ENCODE results near the gene BAIAP2L1.

Gene BAIAP2L1

DNA sequence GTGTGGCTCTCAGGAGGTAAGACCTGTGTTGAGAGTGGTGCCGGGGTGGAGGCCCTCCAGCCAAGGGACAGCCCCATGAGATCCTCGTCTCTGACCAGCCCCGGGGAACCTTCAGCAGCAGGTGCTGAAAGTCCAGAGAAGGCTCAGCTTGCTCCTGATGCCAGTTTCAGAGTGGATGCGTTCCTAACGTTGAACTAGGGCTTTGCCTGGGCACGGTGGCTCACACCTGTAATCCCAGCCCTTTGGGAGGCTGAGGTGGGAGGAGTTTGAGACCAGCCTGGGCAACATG lies 45.7 kb downstream of the BAIAP2L1 start:
- Histone ChIP-seq H2AFZ (ENCODE audit: low read depth, low read length) (no peak overlapping the region), H3K14ac (ENCODE audit: low read length in 2 of 2) (no peak overlapping the region), H2BK15ac (ENCODE audit: low read depth, poor library complexity, severe bottlenecking) (peak overlapping the region; percentile 5), H3K18ac (ENCODE audit: low read depth in 1 of 2, low read length in 2 of 2) (peak overlapping the region; percentile 6 to 7), H2BK120ac (ENCODE audit: low read depth, low read length) (peak overlapping the region; percentile 45), H3K23ac (ENCODE audit: low read length in 2 of 2) (no peak overlapping the region), H2AK5ac (ENCODE audit: low read length, severe bottlenecking) (peak overlapping the region; percentile 96), H3K4ac (ENCODE audit: low read depth in 1 of 2, low read length in 2 of 2) (peak overlapping the region; percentile 7 to 56), H3K9me3 (ENCODE audit: control insufficient read depth, low read length) (no peaks in the 10 kb centered on the region), H3K4me2 (ENCODE audit: low read length, poor library complexity, severe bottlenecking) (no peak overlapping the region), H4K8ac (ENCODE audit: low read length) (no peak overlapping the region), H3K27ac (ENCODE audit: low read length, poor library complexity, severe bottlenecking) (peak overlapping the region; percentile 100), H3K36me3 (ENCODE audit: control insufficient read depth in 1 of 2, insufficient read depth in 2 of 2, low read depth in 1 of 2, low read length in 2 of 2) (peaks cover 0 to 31% of the 10 kb centered on the region in 2 experiments), H3K9ac (ENCODE audit: low read length) (no peak overlapping the region), H4K91ac (ENCODE audit: low read length) (peak overlapping the region; percentile 22), H2BK12ac (ENCODE audit: low read length in 2 of 2) (peak overlapping the region; percentile 7 to 69), H3K4me1 (ENCODE audit: control insufficient read depth, insufficient read depth, low read depth, low read length) (peaks cover 30% of the 10 kb centered on the region), H3K4me3 (ENCODE audit: insufficient read depth in 1 of 2, low read depth in 1 of 2, low read length in 2 of 2) (no peak overlapping the region), H3K79me1 (replicated peaks; ENCODE audit: low read length, poor library complexity, severe bottlenecking) (peaks cover 16% of the 10 kb centered on the region), H3K27me3 (ENCODE audit: control insufficient read depth in 1 of 2, insufficient read depth in 1 of 2, low read length in 2 of 2) (no peaks in the 10 kb centered on the region), H2BK5ac (ENCODE audit: low read depth, low read length, poor library complexity, severe bottlenecking) (peak overlapping the region; percentile 73)
- WGBS: 64% methylated on average over 3 of the region's 6 CpGs
- DNase-seq: no peak

DNA sequence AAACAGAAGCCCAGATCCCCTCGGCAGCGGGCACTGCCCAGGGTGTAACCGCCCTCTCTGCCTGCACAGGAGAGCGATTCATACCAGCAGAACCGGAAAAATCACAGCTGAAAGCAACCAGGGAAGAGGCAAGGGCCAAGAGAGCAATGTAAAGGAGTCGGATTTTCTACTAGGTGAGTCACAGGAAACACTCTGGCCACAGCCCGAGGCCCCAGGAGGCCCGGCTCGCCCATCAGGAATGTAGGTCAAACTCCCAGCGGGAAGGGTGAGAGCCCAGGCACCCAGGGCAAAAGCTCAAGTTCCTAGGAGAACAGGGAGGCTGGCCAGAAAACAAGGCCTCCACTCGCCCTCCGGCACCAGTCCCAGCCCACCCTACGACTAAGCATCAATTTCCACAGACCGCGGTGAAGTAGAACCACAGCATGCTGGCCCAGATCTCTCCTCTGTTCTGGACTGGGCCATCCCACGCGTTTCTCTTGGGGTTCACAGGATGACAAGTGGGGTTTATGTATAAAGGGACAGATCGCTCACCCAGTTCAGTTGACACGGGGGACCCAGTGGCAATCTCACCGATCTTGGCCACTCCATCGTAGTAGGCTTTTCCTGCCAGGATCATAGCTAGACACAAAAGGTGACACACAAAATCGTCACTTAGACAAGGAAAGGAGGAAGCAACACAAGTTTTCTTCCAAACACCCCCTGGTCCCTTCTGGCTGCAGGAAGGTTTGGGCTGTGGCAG lies 46.2 kb downstream of the BAIAP2L1 start:
- H3K4me1 ChIP-seq (ENCODE audit: control insufficient read depth, insufficient read depth, low read depth, low read length): peaks cover 25% of the 10 kb centered on the region
- 38% methylated on average over 18 of the region's 22 CpGs for WGBS
- DNase-seq: peak; percentile 89

DNA sequence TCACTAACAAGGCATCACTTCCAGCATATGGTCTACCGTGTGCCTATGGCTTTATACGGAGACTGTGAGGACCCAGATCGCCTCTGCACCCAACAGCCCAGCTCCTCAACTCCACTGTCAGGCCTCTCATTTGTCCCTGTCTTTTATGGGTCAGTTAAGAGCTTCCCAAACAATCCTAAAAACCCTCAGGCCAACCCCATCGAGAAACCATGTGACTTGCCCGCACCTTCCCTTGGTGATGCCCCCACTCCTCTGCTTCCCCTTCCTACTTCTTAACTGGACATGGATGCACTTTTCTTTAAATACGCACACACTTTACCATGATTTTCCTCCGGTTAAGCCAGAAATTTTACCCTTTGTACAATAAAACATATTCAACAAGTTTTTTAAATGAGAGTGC lies 46.8 kb downstream of the BAIAP2L1 start:
- no peak for DNase-seq
- Histone ChIP-seq H3K36me3 (ENCODE audit: control insufficient read depth in 1 of 2, insufficient read depth in 2 of 2, low read depth in 1 of 2, low read length in 2 of 2) (peaks cover 0 to 26% of the 10 kb centered on the region in 2 experiments), H3K4me2 (ENCODE audit: low read length, poor library complexity, severe bottlenecking) (peak overlapping the region; percentile 53), H3K4me1 (ENCODE audit: control insufficient read depth, insufficient read depth, low read depth, low read length) (peaks cover 25% of the 10 kb centered on the region), H3K18ac (ENCODE audit: low read depth in 1 of 2, low read length in 2 of 2) (peak overlapping the region; percentile 82 to 92), H2BK120ac (ENCODE audit: low read depth, low read length) (no peak overlapping the region), H3K9me3 (ENCODE audit: control insufficient read depth, low read length) (no peaks in the 10 kb centered on the region), H3K27ac (ENCODE audit: low read length, poor library complexity, severe bottlenecking) (peak overlapping the region; percentile 100), H2AK5ac (ENCODE audit: low read length, severe bottlenecking) (peak overlapping the region; percentile 98), H3K23ac (ENCODE audit: low read length in 2 of 2) (no peak overlapping the region), H3K14ac (ENCODE audit: low read length in 2 of 2) (no peak overlapping the region), H2AFZ (ENCODE audit: low read depth, low read length) (peak overlapping the region; percentile 47), H3K9ac (ENCODE audit: low read length) (no peak overlapping the region), H2BK15ac (ENCODE audit: low read depth, poor library complexity, severe bottlenecking) (no peak overlapping the region), H2BK12ac (ENCODE audit: low read length in 2 of 2) (peak overlapping the region; percentile 67 to 94), H4K91ac (ENCODE audit: low read length) (peak overlapping the region; percentile 56), H3K79me1 (replicated peaks; ENCODE audit: low read length, poor library complexity, severe bottlenecking) (peaks cover 21% of the 10 kb centered on the region), H4K8ac (ENCODE audit: low read length) (peak overlapping the region; percentile 92), H2BK5ac (ENCODE audit: low read depth, low read length, poor library complexity, severe bottlenecking) (peak overlapping the region; percentile 98), H3K4ac (ENCODE audit: low read depth in 1 of 2, low read length in 2 of 2) (peak overlapping the region; percentile 51 to 98), H3K4me3 (ENCODE audit: insufficient read depth in 1 of 2, low read depth in 1 of 2, low read length in 2 of 2) (no peak overlapping the region), H3K27me3 (ENCODE audit: control insufficient read depth in 1 of 2, insufficient read depth in 1 of 2, low read length in 2 of 2) (no peaks in the 10 kb centered on the region)
- 81% methylated on average over 6 of the region's 7 CpGs for WGBS

More for the DNA sequence above, 46.2 kb downstream of the BAIAP2L1 start:
- H2BK5ac ChIP-seq (ENCODE audit: low read depth, low read length, poor library complexity, severe bottlenecking): peak overlapping the region; percentile 73
- H2BK12ac ChIP-seq (ENCODE audit: low read length in 2 of 2): peak overlapping the region; percentile 7 to 69
- no peak overlapping the region for H3K4me3 ChIP-seq (ENCODE audit: insufficient read depth in 1 of 2, low read depth in 1 of 2, low read length in 2 of 2)
- no peaks in the 10 kb centered on the region for H3K9me3 ChIP-seq (ENCODE audit: control insufficient read depth, low read length)
- no peak overlapping the region for H3K9ac ChIP-seq (ENCODE audit: low read length)
- H3K36me3 ChIP-seq (ENCODE audit: control insufficient read depth in 1 of 2, insufficient read depth in 2 of 2, low read depth in 1 of 2, low read length in 2 of 2): peaks cover 0 to 28% of the 10 kb centered on the region in 2 experiments
- peak overlapping the region; percentile 100 for H3K27ac ChIP-seq (ENCODE audit: low read length, poor library complexity, severe bottlenecking)
- peaks cover 17% of the 10 kb centered on the region for H3K79me1 ChIP-seq (replicated peaks; ENCODE audit: low read length, poor library complexity, severe bottlenecking)
- peak overlapping the region in 1 of 2 experiments; percentile 26 for H3K14ac ChIP-seq (ENCODE audit: low read length in 2 of 2)
- H3K27me3 ChIP-seq (ENCODE audit: control insufficient read depth in 1 of 2, insufficient read depth in 1 of 2, low read length in 2 of 2): no peaks in the 10 kb centered on the region
- H2AFZ ChIP-seq (ENCODE audit: low read depth, low read length): peak overlapping the region; percentile 47
- peak overlapping the region; percentile 96 for H2AK5ac ChIP-seq (ENCODE audit: low read length, severe bottlenecking)
- H4K91ac ChIP-seq (ENCODE audit: low read length): peak overlapping the region; percentile 22
- H2BK120ac ChIP-seq (ENCODE audit: low read depth, low read length): peak overlapping the region; percentile 45
- H2BK15ac ChIP-seq (ENCODE audit: low read depth, poor library complexity, severe bottlenecking): peak overlapping the region; percentile 5
- peak overlapping the region; percentile 53 for H3K4me2 ChIP-seq (ENCODE audit: low read length, poor library complexity, severe bottlenecking)
- H4K8ac ChIP-seq (ENCODE audit: low read length): peak overlapping the region; percentile 92
- peak overlapping the region; percentile 7 to 56 for H3K4ac ChIP-seq (ENCODE audit: low read depth in 1 of 2, low read length in 2 of 2)
- H3K18ac ChIP-seq (ENCODE audit: low read depth in 1 of 2, low read length in 2 of 2): peak overlapping the region; percentile 7 to 92
- H3K23ac ChIP-seq (ENCODE audit: low read length in 2 of 2): no peak overlapping the region

DNA sequence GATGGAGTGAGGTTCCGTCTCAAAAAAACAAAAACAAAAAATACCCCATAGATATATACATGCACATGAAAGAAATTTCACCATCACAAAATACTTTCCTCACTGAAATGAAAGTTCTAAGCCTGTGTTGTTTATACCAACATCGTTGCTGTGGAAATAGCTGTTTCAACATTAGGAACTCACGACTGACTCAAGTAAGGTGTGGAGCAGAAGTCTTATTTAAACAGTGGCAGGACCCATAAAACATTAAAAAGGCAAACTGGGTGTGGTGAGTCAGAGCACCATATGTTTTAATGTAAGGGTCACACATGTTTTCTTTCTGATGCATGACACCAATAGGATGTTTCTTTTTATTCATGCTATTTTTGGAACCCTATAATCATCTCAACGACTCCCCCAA lies 48.3 kb downstream of the BAIAP2L1 start:
- 30% methylated on average over 4 of the region's 4 CpGs for WGBS
- Histone ChIP-seq H4K8ac (ENCODE audit: low read length) (no peak overlapping the region), H2BK5ac (ENCODE audit: low read depth, low read length, poor library complexity, severe bottlenecking) (no peak overlapping the region), H2AK5ac (ENCODE audit: low read length, severe bottlenecking) (peak overlapping the region; percentile 95), H3K36me3 (ENCODE audit: control insufficient read depth in 1 of 2, insufficient read depth in 2 of 2, low read depth in 1 of 2, low read length in 2 of 2) (peaks cover 0 to 26% of the 10 kb centered on the region in 2 experiments), H3K4me3 (ENCODE audit: insufficient read depth in 1 of 2, low read depth in 1 of 2, low read length in 2 of 2) (no peak overlapping the region), H3K4me1 (ENCODE audit: control insufficient read depth, insufficient read depth, low read depth, low read length) (peaks cover 26% of the 10 kb centered on the region), H3K4me2 (ENCODE audit: low read length, poor library complexity, severe bottlenecking) (no peak overlapping the region), H3K23ac (ENCODE audit: low read length in 2 of 2) (no peak overlapping the region), H2BK12ac (ENCODE audit: low read length in 2 of 2) (no peak overlapping the region), H2BK120ac (ENCODE audit: low read depth, low read length) (no peak overlapping the region), H3K27ac (ENCODE audit: low read length, poor library complexity, severe bottlenecking) (peak overlapping the region; percentile 87), H3K18ac (ENCODE audit: low read depth in 1 of 2, low read length in 2 of 2) (peak overlapping the region; percentile 43 to 65), H2BK15ac (ENCODE audit: low read depth, poor library complexity, severe bottlenecking) (no peak overlapping the region), H3K14ac (ENCODE audit: low read length in 2 of 2) (no peak overlapping the region), H3K79me1 (replicated peaks; ENCODE audit: low read length, poor library complexity, severe bottlenecking) (peaks cover 21% of the 10 kb centered on the region), H3K9me3 (ENCODE audit: control insufficient read depth, low read length) (no peaks in the 10 kb centered on the region), H3K4ac (ENCODE audit: low read depth in 1 of 2, low read length in 2 of 2) (no peak overlapping the region), H3K9ac (ENCODE audit: low read length) (peak overlapping the region; percentile 64), H3K27me3 (ENCODE audit: control insufficient read depth in 1 of 2, insufficient read depth in 1 of 2, low read length in 2 of 2) (no peaks in the 10 kb centered on the region), H4K91ac (ENCODE audit: low read length) (no peak overlapping the region), H2AFZ (ENCODE audit: low read depth, low read length) (no peak overlapping the region)
- peak; percentile 88 for DNase-seq
